ENCODE data around the gene ABHD16A. TPM values are rescaled to one million over a fixed set of nuclear protein-coding genes. Genes with fewer than 3 reads are reported as not detected.
A peak's percentile ranks its signal among the peaks of the same experiment; 100 is the strongest.

ABHD16A gene
- total and polyA plus RNA-seq, 2 of the 13 experiments (the other 11 are each of a cell fraction or from before 2014, with no cell fraction given): 43.5 to 45.4 TPM

GRCh38 chr6:31737991-31738979 is 35.2 kb upstream of the ABHD16A start (continued):
- TF ChIP-seq ZMAT3 (CRISPR knock-in tag; conservative IDR thresholded peaks at IDR 0.05): no peak; the same call in 1 of the 2 replicates
- TF ChIP-seq ZNF619 (CRISPR knock-in tag; IDR thresholded peaks at IDR 0.05): 0 out of 2 replicates have a peak, but pooled peaks have one; percentile 54
- TF ChIP-seq ZNF256 (CRISPR knock-in tag; conservative IDR thresholded peaks at IDR 0.05): peak; percentile 87
- TF ChIP-seq ZSCAN30 (CRISPR knock-in tag; IDR thresholded peaks at IDR 0.05): no peak
- peak; percentile 14 for TF ChIP-seq KLF9 (CRISPR knock-in tag; IDR thresholded peaks at IDR 0.05; ENCODE audit: low read depth)
- TF ChIP-seq ZFP36L1 (CRISPR knock-in tag; IDR thresholded peaks at IDR 0.05): peak; percentile 47; the same call in 1 of the 2 replicates
- peak; percentile 81; the same call in 1 of the 2 replicates for TF ChIP-seq ZNF788 (CRISPR knock-in tag; IDR thresholded peaks at IDR 0.05; ENCODE audit: borderline replicate concordance)
- no peak for TF ChIP-seq TBP (CRISPR knock-in tag; IDR thresholded peaks at IDR 0.05)
- TF ChIP-seq MXD3 (CRISPR knock-in tag; IDR thresholded peaks at IDR 0.05): no peak
- TF ChIP-seq, protein P1, sequence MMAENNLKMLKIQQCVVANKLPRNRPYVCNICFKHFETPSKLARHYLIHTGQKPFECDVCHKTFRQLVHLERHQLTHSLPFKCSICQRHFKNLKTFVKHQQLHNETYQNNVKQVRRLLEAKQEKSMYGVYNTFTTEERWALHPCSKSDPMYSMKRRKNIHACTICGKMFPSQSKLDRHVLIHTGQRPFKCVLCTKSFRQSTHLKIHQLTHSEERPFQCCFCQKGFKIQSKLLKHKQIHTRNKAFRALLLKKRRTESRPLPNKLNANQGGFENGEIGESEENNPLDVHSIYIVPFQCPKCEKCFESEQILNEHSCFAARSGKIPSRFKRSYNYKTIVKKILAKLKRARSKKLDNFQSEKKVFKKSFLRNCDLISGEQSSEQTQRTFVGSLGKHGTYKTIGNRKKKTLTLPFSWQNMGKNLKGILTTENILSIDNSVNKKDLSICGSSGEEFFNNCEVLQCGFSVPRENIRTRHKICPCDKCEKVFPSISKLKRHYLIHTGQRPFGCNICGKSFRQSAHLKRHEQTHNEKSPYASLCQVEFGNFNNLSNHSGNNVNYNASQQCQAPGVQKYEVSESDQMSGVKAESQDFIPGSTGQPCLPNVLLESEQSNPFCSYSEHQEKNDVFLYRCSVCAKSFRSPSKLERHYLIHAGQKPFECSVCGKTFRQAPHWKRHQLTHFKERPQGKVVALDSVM (CRISPR knock-in tag; IDR thresholded peaks at IDR 0.05): 0 out of 2 replicates have a peak, but pooled peaks have one; percentile 43
- TF ChIP-seq HOXA9 (CRISPR knock-in tag; IDR thresholded peaks at IDR 0.05; ENCODE audit: borderline replicate concordance): peak; percentile 56; the same call in 1 of the 2 replicates
- TF ChIP-seq CSRNP1 (CRISPR knock-in tag; IDR thresholded peaks at IDR 0.05): 0 out of 2 replicates have a peak, but pooled peaks have one; percentile 68
- TF ChIP-seq, protein P2, sequence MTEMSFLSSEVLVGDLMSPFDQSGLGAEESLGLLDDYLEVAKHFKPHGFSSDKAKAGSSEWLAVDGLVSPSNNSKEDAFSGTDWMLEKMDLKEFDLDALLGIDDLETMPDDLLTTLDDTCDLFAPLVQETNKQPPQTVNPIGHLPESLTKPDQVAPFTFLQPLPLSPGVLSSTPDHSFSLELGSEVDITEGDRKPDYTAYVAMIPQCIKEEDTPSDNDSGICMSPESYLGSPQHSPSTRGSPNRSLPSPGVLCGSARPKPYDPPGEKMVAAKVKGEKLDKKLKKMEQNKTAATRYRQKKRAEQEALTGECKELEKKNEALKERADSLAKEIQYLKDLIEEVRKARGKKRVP (CRISPR knock-in tag; IDR thresholded peaks at IDR 0.05): peak in 1 of 2 experiments; percentile 55; a peak in 1 of 4 replicates
- TF ChIP-seq ZFP36L2 (CRISPR knock-in tag; IDR thresholded peaks at IDR 0.05): peak; percentile 69; the same call in 1 of the 2 replicates
- TF ChIP-seq, protein P3, sequence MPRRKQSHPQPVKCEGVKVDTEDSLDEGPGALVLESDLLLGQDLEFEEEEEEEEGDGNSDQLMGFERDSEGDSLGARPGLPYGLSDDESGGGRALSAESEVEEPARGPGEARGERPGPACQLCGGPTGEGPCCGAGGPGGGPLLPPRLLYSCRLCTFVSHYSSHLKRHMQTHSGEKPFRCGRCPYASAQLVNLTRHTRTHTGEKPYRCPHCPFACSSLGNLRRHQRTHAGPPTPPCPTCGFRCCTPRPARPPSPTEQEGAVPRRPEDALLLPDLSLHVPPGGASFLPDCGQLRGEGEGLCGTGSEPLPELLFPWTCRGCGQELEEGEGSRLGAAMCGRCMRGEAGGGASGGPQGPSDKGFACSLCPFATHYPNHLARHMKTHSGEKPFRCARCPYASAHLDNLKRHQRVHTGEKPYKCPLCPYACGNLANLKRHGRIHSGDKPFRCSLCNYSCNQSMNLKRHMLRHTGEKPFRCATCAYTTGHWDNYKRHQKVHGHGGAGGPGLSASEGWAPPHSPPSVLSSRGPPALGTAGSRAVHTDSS (CRISPR knock-in tag; conservative IDR thresholded peaks at IDR 0.05): 0 out of 2 replicates have a peak, but pooled peaks have one; percentile 19
- TF ChIP-seq MIER2 (CRISPR knock-in tag; IDR thresholded peaks at IDR 0.05): peak; percentile 49
- no peak for TF ChIP-seq NONO (IDR thresholded peaks at IDR 0.05)
- TF ChIP-seq NONO (CRISPR knock-in tag; conservative IDR thresholded peaks at IDR 0.05): peak; percentile 84
- peak; percentile 88 for TF ChIP-seq GATAD2A (CRISPR knock-in tag; IDR thresholded peaks at IDR 0.05)
- peak; percentile 66; the same call in 1 of the 2 replicates for TF ChIP-seq ZNF451 (CRISPR knock-in tag; IDR thresholded peaks at IDR 0.05)
- TF ChIP-seq ZNF644 (CRISPR knock-in tag; IDR thresholded peaks at IDR 0.05; ENCODE audit: low read depth): peak; percentile 49
- no peak; the same call in 1 of the 2 replicates for TF ChIP-seq DR1 (CRISPR knock-in tag; IDR thresholded peaks at IDR 0.05)
- TF ChIP-seq MEIS2 (CRISPR knock-in tag; IDR thresholded peaks at IDR 0.05): peak; percentile 94
